D721Med (cell line): ENCODE data around the gene LNX1.
"Not testable (repeated sequence)": the region's sequence is repeated elsewhere in the genome, so short reads cannot be mapped to it uniquely, and the experiment has no call there.

Source experiments
- DNase-seq: peaks from one replicate; pipeline ENCODE4 v3.0.0; 2011; ENCODE audit warnings: low spot score; ENCODE audit not compliant: insufficient read length
- FAIRE-seq: peaks from 2 replicates; lab custom pipeline; 2011; peaks lifted over from hg19 to GRCh38; lab: Jason Lieb, UNC
- CTCF ChIP-seq: IDR thresholded peaks from 2 replicates; pipeline ENCODE4 v1.5.1; 2012; ENCODE audit warnings: mild to moderate bottlenecking, control low read depth; ENCODE audit not compliant: insufficient read depth; ENCODE audit errors: missing control alignments

LNX1 gene

GRCh38 chr4:53422367-53422766, 168.9 kb downstream of the LNX1 start:
- no peak for DNase-seq
- no peak for TF ChIP-seq CTCF
- no peak for FAIRE-seq

- TF ChIP-seq CTCF: no peak
- no peak for DNase-seq
- FAIRE-seq: no peak
Measured at GRCh38 chr4:53421791-53422190, 169.5 kb downstream of the LNX1 start.

- DNase-seq (no peak), FAIRE-seq (no peak)
- TF ChIP-seq CTCF: no peak
Measured at GRCh38 chr4:53419208-53419607, 172.1 kb downstream of the LNX1 start.

GRCh38 chr4:53409479-53409878, 181.8 kb downstream of the LNX1 start:
- not testable (repeated sequence) for FAIRE-seq, DNase-seq
